Hematopoietic multipotent progenitor cell treated with erythropoietin and hydrocortisone succinate and interleukin-3 and kit ligand, for 4 days (in vitro differentiated cells): ENCODE data around the gene FSTL5.

Source experiments
- DNase-seq: peaks from one replicate; pipeline ENCODE4 v3.0.0-alpha.2; 2015

The FSTL5 gene

GRCh38 chr4:162102713-162103112, 61.1 kb downstream of the FSTL5 start:
- DNase-seq: no peak

- DNase-seq: no peak
These were observed 62.5 kb downstream of the FSTL5 start for GRCh38 chr4:162101337-162101736.

- DNase-seq: no peak
These were observed 88.1 kb downstream of the FSTL5 start for GRCh38 chr4:162075726-162076125.

- DNase-seq: no peak
These were observed 102.6 kb downstream of the FSTL5 start for GRCh38 chr4:162061214-162061613.

- DNase-seq: no peak
These were observed 104.1 kb downstream of the FSTL5 start for GRCh38 chr4:162059656-162060055.

- no peak for DNase-seq
These were observed 106.8 kb downstream of the FSTL5 start for GRCh38 chr4:162056990-162057389.

GRCh38 chr4:162046135-162046534, 117.7 kb downstream of the FSTL5 start:
- no peak for DNase-seq

- no peak for DNase-seq
These were observed 125.7 kb downstream of the FSTL5 start for GRCh38 chr4:162038112-162038511.

GRCh38 chr4:162017863-162018262, 145.9 kb downstream of the FSTL5 start:
- DNase-seq: no peak

- no peak for DNase-seq
These were observed 146.8 kb downstream of the FSTL5 start for GRCh38 chr4:162016991-162017390.

GRCh38 chr4:162016219-162016618, 147.6 kb downstream of the FSTL5 start:
- no peak for DNase-seq

GRCh38 chr4:162015090-162015489, 148.7 kb downstream of the FSTL5 start:
- DNase-seq: peak; percentile 25

GRCh38 chr4:162011089-162011488, 152.7 kb downstream of the FSTL5 start:
- no peak for DNase-seq

GRCh38 chr4:162010362-162010761, 153.4 kb downstream of the FSTL5 start:
- DNase-seq: peak; percentile 15

GRCh38 chr4:161992317-161992716, 171.5 kb downstream of the FSTL5 start:
- no peak for DNase-seq

- no peak for DNase-seq
These were observed 172.0 kb downstream of the FSTL5 start for GRCh38 chr4:161991811-161992210.

GRCh38 chr4:161990721-161991120, 173.1 kb downstream of the FSTL5 start:
- DNase-seq: no peak

GRCh38 chr4:161988946-161989345, 174.9 kb downstream of the FSTL5 start:
- no peak for DNase-seq

- no peak for DNase-seq
These were observed 176.2 kb downstream of the FSTL5 start for GRCh38 chr4:161987611-161988010.

- DNase-seq: peak; percentile 0
These were observed 211.4 kb downstream of the FSTL5 start for GRCh38 chr4:161952382-161952781.

GRCh38 chr4:161949946-161950725, 213.7 kb downstream of the FSTL5 start:
- DNase-seq: no peak

GRCh38 chr4:161948026-161948770, 215.6 kb downstream of the FSTL5 start:
- no peak for DNase-seq

GRCh38 chr4:161937596-161937995, 226.2 kb downstream of the FSTL5 start:
- no peak for DNase-seq
